HG02970 (cell line): ENCODE data around the gene ADARB1.
"Not testable (repeated sequence)": the region's sequence is repeated elsewhere in the genome, so short reads cannot be mapped to it uniquely, and the experiment has no call there.

ENCODE experiments used
- ATAC-seq: cut with Tn5 transposase; IDR thresholded peaks from one replicate; pipeline ENCODE4 v1.9.1; 2021; ENCODE audit warnings: mild to moderate bottlenecking, moderate library complexity, moderate number of reproducible peaks; ENCODE audit not compliant: unreplicated experiment, low FRiP score

The ADARB1 gene

GRCh38 chr21:45074048-45074817 is at the start of gene ADARB1:
TSS of gene ADARB1 (plus strand) at chr21:45074580. CDS start at chr21:45171657, 97,077 bp downstream.
- peak; percentile 71 for ATAC-seq

- no peak for ATAC-seq
Observed at GRCh38 chr21:45026066-45026745, 48.2 kb upstream of the ADARB1 start.

- no peak for ATAC-seq
Observed at GRCh38 chr21:45026826-45027225, 47.6 kb upstream of the ADARB1 start.

- no peak for ATAC-seq
Observed at GRCh38 chr21:45027241-45028196, 46.9 kb upstream of the ADARB1 start.

GRCh38 chr21:45028645-45029044 is 45.7 kb upstream of the ADARB1 start:
- not testable (repeated sequence) for ATAC-seq

- ATAC-seq: no peak
Observed at GRCh38 chr21:45029298-45029947, 45.0 kb upstream of the ADARB1 start.

GRCh38 chr21:45029948-45030681 is 44.3 kb upstream of the ADARB1 start:
- ATAC-seq: no peak

- ATAC-seq: no peak
Observed at GRCh38 chr21:45030682-45031570, 43.5 kb upstream of the ADARB1 start.

GRCh38 chr21:45031571-45032191 is 42.7 kb upstream of the ADARB1 start:
- no peak for ATAC-seq

GRCh38 chr21:45032332-45032731 is 42.0 kb upstream of the ADARB1 start:
- ATAC-seq: no peak

- no peak for ATAC-seq
Observed at GRCh38 chr21:45032977-45033710, 41.2 kb upstream of the ADARB1 start.

- ATAC-seq: no peak
Observed at GRCh38 chr21:45033791-45034555, 40.4 kb upstream of the ADARB1 start.

GRCh38 chr21:45034556-45035476 is 39.6 kb upstream of the ADARB1 start:
- no peak for ATAC-seq

- no peak for ATAC-seq
Observed at GRCh38 chr21:45035477-45035848, 38.9 kb upstream of the ADARB1 start.

GRCh38 chr21:45036630-45037029 is 37.8 kb upstream of the ADARB1 start:
- ATAC-seq: no peak

- ATAC-seq: no peak
Observed at GRCh38 chr21:45037986-45038385, 36.4 kb upstream of the ADARB1 start.
